Kidney (tissue), 14 donors: Measurements from ENCODE around the gene ZPR1. TPM values are rescaled to one million over a fixed set of nuclear protein-coding genes. Genes with fewer than 3 reads are reported as not detected.

Experiments
- DNase-seq, 5 donors: peaks; one replicate each; pipeline ENCODE4 v3.0.0-alpha.2; 2013 to 2020
- FAIRE-seq: peaks from 2 replicates; lab custom pipeline; 2012; peaks lifted over from hg19 to GRCh38; lab: Jason Lieb, UNC
- H3K27ac ChIP-seq, 2 donors: one replicate each; pipeline ENCODE4 v1.7.0; 2013; ENCODE audit warnings: low read depth in 2 of 2, low read length in 2 of 2, inconsistent platforms in 1 of 2
- H3K27me3 ChIP-seq: one replicate; pipeline ENCODE4 v1.7.1; 2013; ENCODE audit warnings: low read length, inconsistent platforms; ENCODE audit not compliant: control insufficient read depth, insufficient read depth
- H3K36me3 ChIP-seq, 3 donors: one replicate each; pipeline versions ENCODE4 v1.7.0 to v1.7.1; 2013; ENCODE audit warnings: low read length in 3 of 3, control low read depth in 1 of 3, inconsistent platforms in 1 of 3; ENCODE audit not compliant: insufficient read depth in 3 of 3, control insufficient read depth in 2 of 3
- H3K4me1 ChIP-seq, 3 donors: one replicate each; pipeline versions ENCODE4 v1.7.0 to v1.7.1; 2013; ENCODE audit warnings: low read length in 3 of 3, inconsistent platforms in 1 of 3, low read depth in 1 of 3; ENCODE audit not compliant: control insufficient read depth in 2 of 3, insufficient read depth in 2 of 3
- H3K4me3 ChIP-seq, 3 donors: one replicate each; pipeline versions ENCODE4 v1.7.0 to v1.8.1; 2013; ENCODE audit warnings: low read length in 3 of 3, control low read depth in 1 of 3, inconsistent platforms in 1 of 3
- H3K9ac ChIP-seq, 3 donors: one replicate each; pipeline versions ENCODE4 v1.7.0 to v1.7.1; 2013; ENCODE audit warnings: low read length in 3 of 3, control low read depth in 1 of 3, inconsistent platforms in 1 of 3
- H3K9me3 ChIP-seq, 3 donors: one replicate each; pipeline versions ENCODE4 v1.7.0 to v1.7.1; 2013; ENCODE audit warnings: low read length in 3 of 3, control low read depth in 1 of 3, inconsistent platforms in 1 of 3; ENCODE audit not compliant: control insufficient read depth in 2 of 3, insufficient read depth in 1 of 3
- CTCF ChIP-seq: IDR thresholded peaks from 3 replicates; pipeline ENCODE4 v1.5.1; 2012; ENCODE audit warnings: mild to moderate bottlenecking, moderate library complexity, borderline replicate concordance; ENCODE audit not compliant: insufficient read depth; ENCODE audit errors: extremely low read depth
- intact Hi-C: fragments of 100-400 bp; cut with DNase I; formaldehyde crosslinking; loops from one replicate; pipeline ENCODE4 v1.11.1; 2022
- polyA plus RNA-seq: library from polyadenylated mRNA; stranded (reverse); fragments of 350-450 nt; fragmentation: Illumina TruSeq; extraction: RNeasy Lipid Tissue Mini Kit (QIAGEN cat#74804); gene quantifications from one replicate; pipeline ENCODE4 v1.2.3, GENCODE V29; 2014; ENCODE audit warnings: low read depth, low replicate concordance; ENCODE audit not compliant: insufficient read depth
- total RNA-seq: library from RNA; stranded (reverse); fragmentation: NEBNext Ultra II Directional; extraction: Animal tissue kit (Norgen Biotek cat#: 25700); gene quantifications from one replicate; pipeline ENCODE4 v1.2.1, GENCODE V29; 2021
- donor health status: control.
- donor health status: control.
- donor health status: control.
- donor health status: control.
- donor health status: control.
- donor health status: DM: yes; HTN: yes; CAD: no.
- donor health status: Normal renal cell carcinoma (clear cell type).

The ZPR1 gene
- total and polyA plus RNA-seq, 2 donors from 2014 or later: 30.0 to 40.2 TPM

DNA sequence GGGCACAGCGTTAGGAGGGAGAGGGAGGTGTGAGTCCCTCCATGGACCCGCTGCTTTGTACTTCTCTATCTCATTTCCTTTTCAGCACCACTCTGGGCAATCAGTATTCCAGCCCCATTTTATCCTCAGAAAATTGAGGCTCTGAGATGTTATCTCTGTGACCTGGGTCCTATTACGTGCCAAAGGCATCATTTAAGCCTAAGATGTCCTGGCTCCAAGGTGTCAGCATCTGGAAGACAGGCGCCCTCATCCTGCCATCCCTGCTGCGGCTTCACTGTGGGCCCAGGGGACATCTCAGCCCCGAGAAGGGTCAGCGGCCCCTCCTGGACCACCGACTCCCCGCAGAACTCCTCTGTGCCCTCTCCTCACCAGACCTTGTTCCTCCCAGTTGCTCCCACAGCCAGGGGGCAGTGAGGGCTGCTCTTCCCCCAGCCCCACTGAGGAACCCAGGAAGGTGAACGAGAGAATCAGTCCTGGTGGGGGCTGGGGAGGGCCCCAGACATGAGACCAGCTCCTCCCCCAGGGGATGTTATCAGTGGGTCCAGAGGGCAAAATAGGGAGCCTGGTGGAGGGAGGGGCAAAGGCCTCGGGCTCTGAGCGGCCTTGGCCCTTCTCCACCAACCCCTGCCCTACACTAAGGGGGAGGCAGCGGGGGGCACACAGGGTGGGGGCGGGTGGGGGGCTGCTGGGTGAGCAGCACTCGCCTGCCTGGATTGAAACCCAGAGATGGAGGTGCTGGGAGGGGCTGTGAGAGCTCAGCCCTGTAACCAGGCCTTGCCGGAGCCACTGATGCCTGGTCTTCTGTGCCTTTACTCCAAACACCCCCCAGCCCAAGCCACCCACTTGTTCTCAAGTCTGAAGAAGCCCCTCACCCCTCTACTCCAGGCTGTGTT is 41.1 kb upstream of the ZPR1 start:
- H3K4me3 ChIP-seq: no peak overlapping the region
- no peak overlapping the region for H3K9ac ChIP-seq
- no peaks in the 10 kb centered on the region for H3K4me1 ChIP-seq
- no peaks in the 10 kb centered on the region for H3K9me3 ChIP-seq
- no peak for FAIRE-seq
- H3K27ac ChIP-seq: no peak overlapping the region
- no peaks in the 10 kb centered on the region for H3K36me3 ChIP-seq
- intact Hi-C loops: no loop called here
- no peaks in the 10 kb centered on the region for H3K27me3 ChIP-seq
- DNase-seq: no peak
- TF ChIP-seq CTCF: no peak

GRCh38 chr11:116827461-116827860 is 39.6 kb upstream of the ZPR1 start:
- FAIRE-seq (no peak), DNase-seq (no peak)
- no peak overlapping the region for H3K9ac ChIP-seq
- no peak for TF ChIP-seq CTCF
- no peaks in the 10 kb centered on the region for H3K36me3 ChIP-seq
- intact Hi-C loops: no loop called here
- H3K27ac ChIP-seq: no peak overlapping the region
- H3K4me3 ChIP-seq: no peak overlapping the region
- H3K4me1 ChIP-seq: no peaks in the 10 kb centered on the region
- no peaks in the 10 kb centered on the region for H3K9me3 ChIP-seq
- H3K27me3 ChIP-seq: no peaks in the 10 kb centered on the region

DNA sequence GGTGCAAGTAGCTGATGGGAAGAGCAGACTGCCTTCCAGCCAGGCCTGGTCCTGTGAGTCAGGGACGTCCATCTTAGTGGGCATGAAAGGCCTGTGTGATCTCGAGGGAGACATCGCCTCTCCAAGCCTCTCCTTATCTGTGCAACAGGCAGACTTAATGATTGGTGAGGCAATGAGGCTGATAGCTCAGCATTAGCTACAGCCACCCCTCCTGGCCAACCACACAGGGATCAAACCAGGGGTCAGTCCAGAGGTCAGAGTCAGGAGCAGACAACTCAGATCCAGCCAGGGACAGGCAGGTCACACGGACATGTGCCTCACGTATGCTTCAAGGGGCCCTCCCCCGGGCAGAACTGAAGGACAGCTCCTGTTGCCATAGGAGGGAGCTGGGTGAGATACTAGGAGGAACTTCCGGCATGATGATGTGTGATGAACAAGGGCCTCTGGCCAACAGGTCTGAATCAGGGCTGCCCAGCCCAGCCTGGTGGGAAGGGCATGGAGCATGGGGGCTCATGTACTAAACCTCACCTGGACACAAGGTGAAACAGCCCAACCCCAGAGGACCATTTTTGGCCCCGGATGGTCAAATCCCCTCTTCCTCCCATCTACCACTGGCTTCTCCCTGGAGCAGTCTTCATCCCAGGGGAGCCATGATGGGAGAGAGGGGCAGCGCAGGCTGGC is 39.1 kb upstream of the ZPR1 start:
- H3K4me3 ChIP-seq: no peak overlapping the region
- H3K36me3 ChIP-seq: no peaks in the 10 kb centered on the region
- intact Hi-C loops: no loop called here
- no peak for FAIRE-seq
- H3K9ac ChIP-seq: no peak overlapping the region
- H3K9me3 ChIP-seq: no peaks in the 10 kb centered on the region
- no peak overlapping the region for H3K27ac ChIP-seq
- no peaks in the 10 kb centered on the region for H3K4me1 ChIP-seq
- no peaks in the 10 kb centered on the region for H3K27me3 ChIP-seq
- DNase-seq: no peak
- TF ChIP-seq CTCF: no peak
